Embryonic facial prominence (tissue), 1 donor: ENCODE data around the gene TMEM14C.

ENCODE experiments used
- DNase-seq: peaks from one replicate; pipeline ENCODE4 v3.0.0-alpha.2; 2016; ENCODE audit errors: extremely low spot score

Gene TMEM14C

DNA sequence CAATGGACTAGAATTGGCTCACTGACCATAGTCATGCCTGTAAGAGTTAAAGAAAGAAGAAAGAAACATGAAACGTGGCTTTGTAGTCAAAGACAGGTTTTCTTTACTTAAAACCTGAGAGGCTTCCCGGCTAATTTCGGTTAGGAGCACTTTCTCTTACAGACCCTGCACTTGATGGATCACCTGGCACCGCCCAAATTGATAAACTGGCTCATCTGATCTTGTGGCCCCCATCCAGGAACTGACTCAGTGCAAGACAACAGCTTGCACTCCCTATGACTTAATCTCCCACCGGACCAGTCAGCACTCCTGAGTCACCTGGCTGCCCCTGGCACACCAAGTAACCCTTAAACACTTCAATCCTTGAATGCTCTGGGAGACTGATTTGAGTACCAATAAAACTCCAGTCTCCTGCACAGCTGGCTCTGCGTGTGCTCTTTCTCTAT is 37.0 kb downstream of the TMEM14C start:
- no peak for DNase-seq

DNA sequence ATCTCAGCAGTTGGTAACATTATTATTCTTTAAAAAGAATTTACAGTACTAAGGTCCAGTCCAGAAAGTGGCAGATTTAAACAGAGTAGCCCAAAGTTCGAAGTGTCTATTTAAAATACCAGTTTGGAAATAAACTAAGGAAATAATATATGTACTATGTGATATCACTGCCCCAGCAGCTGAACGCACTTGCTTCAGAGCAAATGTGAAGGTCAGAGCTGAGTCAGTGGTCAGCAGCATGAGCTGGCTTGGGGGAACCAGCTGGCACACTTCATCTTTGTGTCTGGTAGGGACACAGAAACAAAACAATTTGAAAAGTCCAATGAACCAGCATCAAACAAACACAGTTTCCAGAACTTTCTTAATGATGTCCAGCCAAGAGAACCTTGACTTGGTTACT is 40.1 kb downstream of the TMEM14C start:
- DNase-seq = no peak

DNA sequence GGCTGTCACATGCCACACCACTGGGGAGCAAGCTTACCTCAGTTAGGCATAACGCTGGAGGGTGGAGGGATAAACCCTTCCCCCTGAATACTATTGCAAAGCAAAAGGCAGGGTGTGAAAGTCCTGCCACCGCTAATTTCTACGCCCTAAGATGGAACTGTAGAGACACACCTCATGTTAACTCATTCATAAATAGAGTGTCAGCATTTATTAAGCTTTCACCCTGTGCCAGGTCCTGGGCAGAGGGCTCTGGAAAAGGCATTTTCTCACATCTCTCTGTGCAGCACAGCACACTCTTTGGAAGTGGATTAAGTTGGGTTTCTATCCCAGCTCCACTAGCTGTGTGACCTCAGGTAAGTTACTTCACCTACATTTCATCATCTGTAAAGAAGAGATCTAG is 46.5 kb downstream of the TMEM14C start:
- no peak for DNase-seq

DNA sequence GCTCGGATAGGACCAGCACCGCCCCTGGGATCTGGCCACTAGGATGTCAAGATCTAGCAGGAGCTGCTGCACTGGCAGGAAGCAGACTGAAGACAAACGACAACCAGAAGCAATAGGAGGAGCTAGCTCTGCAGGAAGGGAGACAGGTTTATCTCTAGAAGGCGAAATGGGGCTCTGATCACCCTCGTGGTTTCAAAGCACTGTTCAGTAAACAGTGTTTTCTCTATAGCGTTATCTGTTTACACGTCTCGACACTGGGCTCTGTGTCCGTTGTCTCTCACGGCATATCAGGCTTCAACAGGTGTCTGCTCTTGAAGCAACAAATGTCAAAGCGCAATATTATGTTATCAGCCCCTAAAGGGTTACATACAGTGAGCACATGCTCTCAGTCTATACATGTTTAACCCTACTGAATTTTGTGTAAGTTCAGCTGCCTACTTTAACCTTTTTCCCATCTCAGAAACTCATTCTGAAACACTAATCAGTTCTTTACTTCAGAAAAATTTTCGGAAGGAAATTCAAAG is 48.6 kb downstream of the TMEM14C start:
- no peak for DNase-seq

DNA sequence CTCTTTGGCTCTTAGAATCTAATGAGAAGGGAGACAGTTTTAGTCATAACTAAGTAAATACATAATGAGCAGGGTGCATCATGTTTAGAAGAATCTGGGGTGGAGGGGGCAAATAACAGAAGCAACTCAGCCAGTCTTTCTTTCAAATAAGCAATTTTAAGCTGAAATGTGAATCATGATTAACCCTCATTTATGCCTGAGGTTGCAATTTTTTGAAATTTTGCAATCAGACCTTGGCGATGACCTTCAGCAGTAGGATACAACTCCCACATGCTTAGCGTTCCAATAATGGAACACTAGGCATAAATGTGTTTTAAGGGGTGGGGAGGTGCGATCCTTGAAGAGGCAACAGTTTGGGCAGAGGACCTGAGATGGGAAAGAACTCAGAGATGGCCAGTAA is 55.4 kb downstream of the TMEM14C start:
- no peak for DNase-seq

DNA sequence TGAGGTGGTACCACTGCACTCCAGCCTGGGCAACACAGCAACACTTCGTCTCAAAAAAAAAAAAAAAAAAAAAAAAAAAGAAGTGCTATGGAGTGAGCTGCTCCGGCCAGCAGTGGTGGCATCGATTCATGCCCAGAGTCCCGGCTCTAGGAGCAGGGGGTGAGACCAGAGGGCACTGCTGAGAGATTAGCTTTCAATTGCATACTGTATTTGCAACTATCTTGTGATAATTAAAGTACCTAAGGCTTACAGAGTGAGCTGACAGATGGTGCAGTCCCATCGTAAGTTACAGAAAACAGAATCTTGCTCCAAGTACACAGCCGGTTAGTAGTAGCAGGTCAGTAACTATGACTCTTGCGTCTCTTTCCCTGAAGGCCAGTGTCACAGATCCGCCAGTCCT is 56.2 kb downstream of the TMEM14C start:
- no peak for DNase-seq
